Left hindlimb (tissue), 1 donor: ENCODE results near the gene NUCKS1.

Experiments
- DNase-seq: peaks from one replicate; pipeline ENCODE4 v3.0.0-alpha.2; 2018

The NUCKS1 gene

DNA sequence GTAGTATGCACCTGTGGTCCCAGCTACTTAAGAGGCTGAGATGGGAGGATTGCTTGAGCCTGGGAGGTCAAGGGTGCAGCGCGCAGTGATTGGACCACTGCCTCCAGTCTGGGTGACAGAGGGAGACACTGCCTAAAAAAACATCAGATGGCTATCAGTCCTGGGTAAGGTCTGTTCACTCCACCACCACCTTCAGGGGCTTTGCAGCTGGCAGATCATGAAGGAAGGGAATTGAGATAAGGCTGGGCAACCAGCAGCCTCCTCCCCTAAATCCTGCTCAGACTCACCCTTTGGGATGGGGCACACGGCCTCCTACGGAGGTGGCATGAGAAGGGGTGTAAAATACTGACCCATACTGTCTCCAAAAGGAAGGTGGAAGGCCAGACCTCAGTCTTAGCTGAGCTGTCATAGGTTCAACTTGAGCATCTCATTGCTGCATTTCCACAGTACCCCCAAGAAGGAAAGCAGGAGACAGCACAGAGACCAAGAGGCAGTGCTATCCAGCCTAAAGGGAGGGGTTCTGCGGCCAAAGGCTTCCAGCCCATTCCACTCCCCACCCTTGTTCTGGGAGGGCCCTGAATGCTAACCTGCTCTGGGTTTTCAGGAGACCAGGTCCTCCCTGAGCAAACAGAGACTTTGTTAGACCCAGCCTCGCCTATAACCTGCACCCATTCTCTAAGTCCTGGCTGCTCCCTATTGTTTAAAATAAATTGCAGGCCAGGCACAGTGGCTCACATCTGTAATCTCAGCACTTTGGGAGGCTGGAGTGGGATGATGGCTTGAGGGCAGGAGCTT, 83.4 kb downstream of the NUCKS1 start:
- no peak for DNase-seq

- DNase-seq, result no peak
These were observed 84.6 kb downstream of the NUCKS1 start for GRCh38 chr1:205665201-205666045.

DNA sequence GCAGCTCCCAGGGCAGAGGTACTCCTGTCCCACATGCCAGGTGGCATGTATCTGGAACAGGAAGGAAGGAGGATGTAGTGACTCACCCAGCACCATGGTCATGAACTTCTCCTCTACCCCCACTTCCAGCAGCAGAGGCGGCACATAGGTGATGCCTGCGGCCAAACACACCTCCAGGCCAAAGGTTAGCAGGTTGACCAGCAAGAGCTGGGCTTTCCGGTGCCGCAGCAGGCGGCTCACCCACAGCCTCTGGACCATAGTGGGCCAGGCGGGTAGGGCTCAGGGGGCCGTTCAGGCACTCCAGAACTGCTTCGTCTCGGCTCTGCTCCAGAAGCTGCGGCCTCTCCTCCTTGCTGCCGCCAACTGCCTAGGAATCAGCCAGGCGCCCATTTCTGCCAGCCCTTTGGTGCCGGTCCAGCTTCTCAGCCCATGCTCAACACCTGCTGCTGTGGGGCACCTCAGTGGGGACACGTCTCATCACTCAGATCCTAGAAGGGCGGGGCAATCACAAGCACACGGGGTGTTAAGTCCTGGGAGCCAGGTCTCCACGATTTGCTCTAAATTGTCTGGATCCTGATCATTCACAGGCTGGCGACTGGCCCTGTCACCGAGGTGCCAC, 85.5 kb downstream of the NUCKS1 start:
- no peak for DNase-seq

GRCh38 chr1:205663286-205663936, 86.6 kb downstream of the NUCKS1 start:
- no peak for DNase-seq
